Putamen (tissue), 1 donor: Measurements from ENCODE around the gene GDPD4.
"Not testable (repeated sequence)": the region's sequence is repeated elsewhere in the genome, so short reads cannot be mapped to it uniquely, and the experiment has no call there.

Experiments
- DNase-seq: peaks from one replicate; pipeline ENCODE4 v3.0.0-alpha.2; 2016; ENCODE audit warnings: low spot score

Gene GDPD4

GRCh38 chr11:77301510-77301909, at the start of gene GDPD4:
TSS of gene GDPD4 (minus strand) at chr11:77301686. CDS start at chr11:77285137, 16,549 bp downstream.
- DNase-seq: no peak

GRCh38 chr11:77347948-77348347, 46.5 kb upstream of the GDPD4 start:
- no peak for DNase-seq

- DNase-seq: no peak
Observed at GRCh38 chr11:77346906-77347603, 45.6 kb upstream of the GDPD4 start.

- DNase-seq: no peak
Observed at GRCh38 chr11:77345621-77346020, 44.1 kb upstream of the GDPD4 start.

- DNase-seq: no peak
Observed at GRCh38 chr11:77340501-77340900, 39.0 kb upstream of the GDPD4 start.

- DNase-seq: no peak
Observed at GRCh38 chr11:77332259-77332658, 30.8 kb upstream of the GDPD4 start.

GRCh38 chr11:77325159-77325558, 23.7 kb upstream of the GDPD4 start:
- DNase-seq: no peak

GRCh38 chr11:77324508-77324907, 23.0 kb upstream of the GDPD4 start:
- DNase-seq: no peak

- DNase-seq: peak; percentile 42
Observed at GRCh38 chr11:77322926-77323590, 21.6 kb upstream of the GDPD4 start.

- peak; percentile 43 for DNase-seq
Observed at GRCh38 chr11:77322506-77322905, 21.0 kb upstream of the GDPD4 start.

- no peak for DNase-seq
Observed at GRCh38 chr11:77320351-77320750, 18.9 kb upstream of the GDPD4 start.

GRCh38 chr11:77318600-77318999, 17.1 kb upstream of the GDPD4 start:
- no peak for DNase-seq

- no peak for DNase-seq
Observed at GRCh38 chr11:77316733-77317342, 15.4 kb upstream of the GDPD4 start.

GRCh38 chr11:77312107-77312506, 10.6 kb upstream of the GDPD4 start:
- DNase-seq: no peak

- DNase-seq: no peak
Observed at GRCh38 chr11:77311701-77312100, 10.2 kb upstream of the GDPD4 start.

- no peak for DNase-seq
Observed at GRCh38 chr11:77310721-77311120, 9.2 kb upstream of the GDPD4 start.

- no peak for DNase-seq
Observed at GRCh38 chr11:77309401-77310085, 8.1 kb upstream of the GDPD4 start.

GRCh38 chr11:77308838-77309237, 7.4 kb upstream of the GDPD4 start:
- DNase-seq: no peak

- no peak for DNase-seq
Observed at GRCh38 chr11:77303328-77303727, 1.8 kb upstream of the GDPD4 start.

- DNase-seq: no peak
Observed at GRCh38 chr11:77302752-77303151, 1.3 kb upstream of the GDPD4 start.

GRCh38 chr11:77300695-77301094, 791 bp downstream of the GDPD4 start:
- no peak for DNase-seq

- DNase-seq: not testable (repeated sequence)
Observed at GRCh38 chr11:77300028-77300427, 1.5 kb downstream of the GDPD4 start.

GRCh38 chr11:77299528-77299993, 1.9 kb downstream of the GDPD4 start:
- DNase-seq: no peak
